Natural killer cell (primary cell): ENCODE results near the gene CCNL2. TPM values are rescaled to one million over a fixed set of nuclear protein-coding genes. Genes with fewer than 3 reads are reported as not detected.

Experiments
- ATAC-seq, 3 donors: fragments of 150-1000 bp in 2 of 3; fragments of 200-7000 bp in 1 of 3; cut with Tn5 transposase; 1 replicate in 1 of 3; 2 replicates in 2 of 3; pipeline ENCODE4 v1.10.0; 2021; ENCODE audit warnings: mild to moderate bottlenecking in 2 of 3, moderate library complexity in 2 of 3
- DNase-seq, 2 donors: peaks; one replicate each; pipeline versions ENCODE4 v3.0.0 to v3.0.0-alpha.2; 2013 to 2021; ENCODE audit warnings: mixed read lengths in 1 of 2
- H3K27ac ChIP-seq: one replicate; pipeline ENCODE4 v1.5.1; 2013; ENCODE audit warnings: mild to moderate bottlenecking, low read length
- H3K27me3 ChIP-seq: one replicate; pipeline ENCODE4 v1.6.1; 2013; ENCODE audit warnings: low read length; ENCODE audit not compliant: control insufficient read depth, insufficient read depth
- H3K36me3 ChIP-seq: one replicate; pipeline ENCODE4 v1.6.1; 2013; ENCODE audit warnings: low read length; ENCODE audit not compliant: control insufficient read depth, insufficient read depth
- H3K4me1 ChIP-seq: one replicate; pipeline ENCODE4 v1.6.1; 2013; ENCODE audit warnings: low read length; ENCODE audit not compliant: control insufficient read depth, insufficient read depth
- H3K4me3 ChIP-seq: one replicate; pipeline ENCODE4 v1.5.1; 2013; ENCODE audit warnings: low read length
- H3K9me3 ChIP-seq: one replicate; pipeline ENCODE4 v1.6.1; 2013; ENCODE audit warnings: low read length; ENCODE audit not compliant: control insufficient read depth, insufficient read depth
- H3K27ac Mint-ChIP-seq, 2 donors: one replicate each; pipeline ENCODE4 v1.8.0; 2022; ENCODE audit warnings: mild to moderate bottlenecking in 2 of 2, mixed read lengths in 2 of 2, moderate library complexity in 1 of 2
- H3K27me3 Mint-ChIP-seq, 2 donors: one replicate each; pipeline ENCODE4 v1.8.0; 2022; ENCODE audit warnings: low read depth in 2 of 2, mixed read lengths in 2 of 2
- H3K36me3 Mint-ChIP-seq: one replicate; pipeline ENCODE4 v1.8.0; 2022; ENCODE audit warnings: mixed read lengths
- H3K4me1 Mint-ChIP-seq, 2 donors: one replicate each; pipeline ENCODE4 v1.8.0; 2022; ENCODE audit warnings: mixed read lengths in 2 of 2
- H3K4me3 Mint-ChIP-seq: one replicate; pipeline ENCODE4 v1.8.0; 2022; ENCODE audit warnings: mild to moderate bottlenecking, moderate library complexity, mixed read lengths
- H3K9me3 Mint-ChIP-seq, 2 donors: one replicate each; pipeline ENCODE4 v1.8.0; 2022; ENCODE audit warnings: mixed read lengths in 2 of 2
- CTCF ChIP-seq: fragments of 200-600 bp; IDR thresholded peaks from one replicate; pipeline ENCODE4 v1.8.0; 2022; ENCODE audit warnings: antibody characterized with exemption
- WGBS: methylation state at CpG from one replicate; pipeline ENCODE4 v1.1.7; 2013; ENCODE audit warnings: missing lambda C conversion rate; ENCODE audit not compliant: insufficient coverage; 5-methylcytosine and 5-hydroxymethylcytosine counted together
- intact Hi-C: fragments of 100-400 bp; cut with micrococcal nuclease; formaldehyde crosslinking; loops from one replicate; pipeline ENCODE4 v1.14.2; 2022
- total RNA-seq, 4 donors: library from RNA; stranded (reverse); fragments of 120-200 nt in 1 of 4; gene quantifications; one replicate each; pipeline versions ENCODE4 v1.2.3 to v1.2.4, GENCODE V29; 2013 to 2022

The CCNL2 gene
- total RNA-seq, 3 donors from 2014 or later (not counting 1 experiment from before 2014, with no cell fraction given) = 253 to 281 (median 274) TPM

GRCh38 chr1:1438531-1439381 is 39.6 kb upstream of the CCNL2 start:
- Mint-ChIP-seq H3K27ac (no peak overlapping the region), H3K4me1 (peaks cover 4 to 10% of the 10 kb centered on the region in 2 donors), H3K4me3 (no peak overlapping the region), H3K36me3 (no peaks in the 10 kb centered on the region), H3K27me3 (peaks cover 0 to 11% of the 10 kb centered on the region in 2 donors), H3K9me3 (no peaks in the 10 kb centered on the region)
- intact Hi-C loops = no loop called here
- ATAC-seq = no peak
- H3K4me3 ChIP-seq = no peak overlapping the region
- TF ChIP-seq CTCF = no peak
- peaks cover 27% of the 10 kb centered on the region for H3K4me1 ChIP-seq
- 91% methylated on average over 45 of the region's 45 CpGs for WGBS
- no peaks in the 10 kb centered on the region for H3K9me3 ChIP-seq
- H3K27ac ChIP-seq = no peak overlapping the region
- H3K36me3 ChIP-seq = no peaks in the 10 kb centered on the region
- no peak for DNase-seq
- H3K27me3 ChIP-seq = peaks cover 38% of the 10 kb centered on the region

- H3K4me3 Mint-ChIP-seq = no peak overlapping the region
- peaks cover 0 to 11% of the 10 kb centered on the region in 2 donors for H3K27me3 Mint-ChIP-seq
- H3K36me3 ChIP-seq = no peaks in the 10 kb centered on the region
- peaks cover 4 to 10% of the 10 kb centered on the region in 2 donors for H3K4me1 Mint-ChIP-seq
- intact Hi-C loops = no loop called here
- H3K9me3 ChIP-seq = no peaks in the 10 kb centered on the region
- no peak for TF ChIP-seq CTCF
- 50% methylated on average over 11 of the region's 11 CpGs for WGBS
- no peaks in the 10 kb centered on the region for H3K36me3 Mint-ChIP-seq
- H3K27ac Mint-ChIP-seq = no peak overlapping the region
- H3K9me3 Mint-ChIP-seq = no peaks in the 10 kb centered on the region
- H3K4me1 ChIP-seq = peaks cover 27% of the 10 kb centered on the region
- DNase-seq = no peak
- no peak overlapping the region for H3K27ac ChIP-seq
- no peak for ATAC-seq
- no peak overlapping the region for H3K4me3 ChIP-seq
- H3K27me3 ChIP-seq = peaks cover 38% of the 10 kb centered on the region
These were observed 38.8 kb upstream of the CCNL2 start for GRCh38 chr1:1437904-1438376.

GRCh38 chr1:1437033-1437903 is 38.1 kb upstream of the CCNL2 start:
- H3K4me3 ChIP-seq = no peak overlapping the region
- Mint-ChIP-seq H3K27me3 (peaks cover 0 to 14% of the 10 kb centered on the region in 2 donors), H3K9me3 (no peaks in the 10 kb centered on the region), H3K27ac (no peak overlapping the region), H3K4me1 (peaks cover 4 to 10% of the 10 kb centered on the region in 2 donors), H3K4me3 (no peak overlapping the region), H3K36me3 (no peaks in the 10 kb centered on the region)
- H3K27me3 ChIP-seq = peaks cover 38% of the 10 kb centered on the region
- H3K27ac ChIP-seq = no peak overlapping the region
- no peaks in the 10 kb centered on the region for H3K36me3 ChIP-seq
- WGBS = 86% methylated on average over 31 of the region's 31 CpGs
- ATAC-seq (no peak), DNase-seq (no peak)
- no peak for TF ChIP-seq CTCF
- intact Hi-C loops = no loop called here
- no peaks in the 10 kb centered on the region for H3K9me3 ChIP-seq
- peaks cover 27% of the 10 kb centered on the region for H3K4me1 ChIP-seq
